Endothelial cell of umbilical vein (primary cell): Measurements from ENCODE around the gene ACSBG1. TPM values are rescaled to one million over a fixed set of nuclear protein-coding genes. Genes with fewer than 3 reads are reported as not detected.

Experiments used
- BruUV-seq: library from RNA; stranded (reverse); fragments of 400-500 nt; replicated peaks from 2 replicates; lab custom pipeline; 2021; lab: Mats Ljungman, UMichigan
- CTCF ChIA-PET: fragments of 300-600, 350-600 bp; sonication (Branson Sonifier 250); formaldehyde crosslinking; loops from one replicate; lab custom pipeline; 2021; ENCODE audit warnings: antibody characterized with exemption, inconsistent platforms; lab: Charles Lee
- POLR2A ChIA-PET: fragments of 300-600, 350-600 bp; sonication (Branson Sonifier 250); formaldehyde crosslinking; loops from one replicate; lab custom pipeline; 2021; ENCODE audit warnings: antibody characterized with exemption, inconsistent platforms; lab: Charles Lee
- DNase-seq: peaks from one replicate; pipeline ENCODE4 v3.0.0-alpha.2; 2011; ENCODE audit warnings: low read depth, low spot score
- FAIRE-seq: peaks from 2 replicates; lab custom pipeline; 2011; peaks lifted over from hg19 to GRCh38; lab: Jason Lieb, UNC
- H2AFZ ChIP-seq: 2 replicates; pipeline ENCODE4 v1.6.0; 2012; ENCODE audit warnings: low read depth, low read length, control low read depth, inconsistent platforms
- H3K27ac ChIP-seq: 2 replicates; pipeline ENCODE4 v1.5.1; 2011; ENCODE audit warnings: low read depth, mild to moderate bottlenecking, control low read depth, low read length, moderate library complexity; ENCODE audit not compliant: insufficient read depth
- H3K27me3 ChIP-seq, 2 experiments: 2 replicates each; pipeline versions ENCODE4 v1.6.0 to v1.6.1; 2011; ENCODE audit warnings: low read length in 2 of 2, mixed read lengths in 1 of 2; ENCODE audit not compliant: control insufficient read depth in 2 of 2, insufficient read depth in 2 of 2
- H3K36me3 ChIP-seq, 2 experiments: 2 replicates in 1 of 2; 3 replicates in 1 of 2; pipeline ENCODE4 v1.5.1; 2011; ENCODE audit warnings: low read length in 2 of 2, mild to moderate bottlenecking in 1 of 2, moderate library complexity in 1 of 2; ENCODE audit not compliant: control insufficient read depth in 2 of 2, insufficient read depth in 2 of 2; ENCODE audit errors: extremely low read depth in 1 of 2
- H3K4me1 ChIP-seq: 3 replicates; pipeline ENCODE4 v1.5.1; 2011; ENCODE audit warnings: mild to moderate bottlenecking, low read length; ENCODE audit not compliant: control insufficient read depth, insufficient read depth; ENCODE audit errors: extremely low read depth
- H3K4me2 ChIP-seq: 2 replicates; pipeline ENCODE4 v1.6.1; 2011; ENCODE audit warnings: low read length, control low read depth, mixed read lengths; ENCODE audit not compliant: insufficient read depth
- H3K4me3 ChIP-seq, 3 experiments: fragments of 200-600 bp in 1 of 3; sonication (generic), shearing (Covaris generic) in 1 of 3; replicated peaks in 1 of 3; 2 replicates each; pipeline ENCODE4 v1.5.1; 2011 to 2016; ENCODE audit warnings: control low read depth in 3 of 3, low read length in 3 of 3, mild to moderate bottlenecking in 2 of 3, inconsistent platforms in 1 of 3, low read depth in 1 of 3, moderate library complexity in 1 of 3; ENCODE audit not compliant: insufficient read depth in 1 of 3
- H3K79me2 ChIP-seq: 2 replicates; pipeline ENCODE4 v1.6.0; 2012; ENCODE audit warnings: low read length, inconsistent platforms; ENCODE audit not compliant: control insufficient read depth, insufficient read depth
- H3K9ac ChIP-seq: replicated peaks from 2 replicates; pipeline ENCODE3; 2011; ENCODE audit warnings: low read length, control low read depth; ENCODE audit not compliant: insufficient read depth; ENCODE audit errors: extremely low read depth
- H3K9me1 ChIP-seq: replicated peaks from 3 replicates; pipeline ENCODE4 v1.6.0; 2011; ENCODE audit warnings: mild to moderate bottlenecking, low read length; ENCODE audit not compliant: control insufficient read depth, insufficient read depth; ENCODE audit errors: extremely low read depth
- H3K9me3 ChIP-seq: replicated peaks from 2 replicates; pipeline ENCODE4 v1.5.1; 2012; ENCODE audit warnings: low read length, inconsistent platforms; ENCODE audit not compliant: control insufficient read depth, insufficient read depth
- H4K20me1 ChIP-seq: replicated peaks from 2 replicates; pipeline ENCODE3; 2011; ENCODE audit warnings: mild to moderate bottlenecking, low read length; ENCODE audit not compliant: control insufficient read depth, insufficient read depth; ENCODE audit errors: extremely low read depth
- EZH2 ChIP-seq: IDR thresholded peaks from 2 replicates; pipeline ENCODE4 v1.6.1; 2012; ENCODE audit warnings: borderline replicate concordance, low read depth, mild to moderate bottlenecking, moderate library complexity, low read length, inconsistent platforms; ENCODE audit not compliant: severe bottlenecking
- FOS ChIP-seq: IDR thresholded peaks from 2 replicates; pipeline ENCODE4 v1.6.1; 2011; ENCODE audit warnings: mild to moderate bottlenecking, low read length, moderate library complexity, borderline replicate concordance; ENCODE audit not compliant: insufficient read depth
- GATA2 ChIP-seq: IDR thresholded peaks from 2 replicates; pipeline ENCODE4 v1.7.0; 2011; ENCODE audit warnings: low read depth, mild to moderate bottlenecking, moderate library complexity, mixed read lengths, low read length; ENCODE audit not compliant: insufficient read length, insufficient read depth
- JUN ChIP-seq: IDR thresholded peaks from 2 replicates; pipeline ENCODE4 v1.6.1; 2011; ENCODE audit warnings: borderline replicate concordance, low read depth; ENCODE audit not compliant: insufficient read length, insufficient read depth
- MYC ChIP-seq: IDR thresholded peaks from one replicate; pipeline ENCODE4 v1.6.1; 2011; ENCODE audit warnings: mild to moderate bottlenecking, low read depth, low read length
- POLR2A ChIP-seq: IDR thresholded peaks from 2 replicates; pipeline ENCODE4 v1.6.1; 2012; ENCODE audit warnings: low read depth, mild to moderate bottlenecking, control low read depth, low read length
- POLR2AphosphoS5 ChIP-seq: IDR thresholded peaks from 2 replicates; pipeline ENCODE4 v1.6.1; 2012; ENCODE audit warnings: low read depth, mild to moderate bottlenecking, control low read depth, low read length, moderate library complexity; ENCODE audit not compliant: insufficient read depth
- dilution Hi-C: fragments of 300-500 bp; cut with MboI; formaldehyde crosslinking; loops from one replicate; pipeline ENCODE4 v1.15.0; 2019; ENCODE audit warnings: low sequenced_read_pairs; ENCODE audit not compliant: extremely low pct_ligation_motif_present
- intact Hi-C: fragments of 100-400 bp; cut with micrococcal nuclease; formaldehyde crosslinking; loops from one replicate; pipeline ENCODE4 v1.10.0; 2022
- polyA plus RNA-seq, 4 experiments: library from polyadenylated mRNA; depleted of rRNA in 3 of 4; stranded (reverse) in 3 of 4; unstranded in 1 of 4; fragments of >200 nt; gene quantifications; 2 replicates each; pipeline versions ENCODE4 v1.2.1 to v1.2.3, GENCODE V29; 2011 to 2012; ENCODE audit warnings: missing spikeins in 1 of 4
- total RNA-seq: library from RNA; stranded (reverse); gene quantifications from 2 replicates; pipeline ENCODE4 v1.2.3, GENCODE V29; 2021
- TF ChIP-seq, protein P1 (sequence below): IDR thresholded peaks from 2 replicates; pipeline ENCODE4 v1.6.1; 2011; ENCODE audit not compliant: insufficient read depth, insufficient read length
- TF ChIP-seq, protein P2 (sequence below), 2 donors: IDR thresholded peaks; 1 replicate in 1 of 2; 2 replicates in 1 of 2; pipeline ENCODE4 v1.5.1; 2011; ENCODE audit warnings: low read length in 2 of 2, mild to moderate bottlenecking in 2 of 2, moderate library complexity in 2 of 2, control low read depth in 1 of 2, inconsistent platforms in 1 of 2, low read depth in 1 of 2; ENCODE audit not compliant: insufficient read depth in 1 of 2; ENCODE audit errors: extremely low read depth in 1 of 2

The ACSBG1 gene
- total and polyA plus RNA-seq, 2 donors (not counting 3 experiments of a cell fraction or from before 2014, with no cell fraction given) = not detected

DNA sequence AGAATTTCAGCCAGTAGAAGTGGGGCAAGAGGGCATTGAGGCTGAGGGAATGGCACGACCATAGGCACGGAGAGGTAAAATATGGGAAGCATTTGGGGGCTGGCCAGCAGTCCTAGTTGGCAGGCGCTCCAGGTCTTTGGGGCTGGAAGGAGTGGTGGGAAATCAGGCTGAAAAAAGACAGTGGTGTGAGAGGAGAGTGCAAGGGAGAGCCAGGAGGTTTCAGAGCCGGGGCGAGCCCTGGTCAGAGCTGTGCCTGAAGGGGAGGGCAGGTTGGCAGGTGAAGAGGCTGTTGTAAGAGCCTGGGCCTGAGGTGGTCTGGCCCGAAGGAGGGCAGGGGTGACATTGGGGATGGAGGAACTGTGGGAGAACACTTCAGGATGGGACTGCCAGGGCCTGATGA lies 86.8 kb downstream of the ACSBG1 start:
- no peak overlapping the region for H3K4me3 ChIP-seq
- BruUV-seq = no TSS peak
- no peaks in the 10 kb centered on the region for H3K9me3 ChIP-seq
- CTCF ChIA-PET = no interaction called here
- intact Hi-C loops = no loop called here
- DNase-seq (no peak), FAIRE-seq (no peak)
- peaks cover 11% of the 10 kb centered on the region for H3K4me1 ChIP-seq
- dilution Hi-C loops = no loop called here
- no peaks in the 10 kb centered on the region for H3K9me1 ChIP-seq
- H3K9ac ChIP-seq = no peak overlapping the region
- POLR2A ChIA-PET = no interaction called here
- no peak overlapping the region for H3K4me2 ChIP-seq
- TF ChIP-seq EZH2 (no peak), FOS (no peak), POLR2A (no peak), JUN (no peak), GATA2 (no peak), POLR2AphosphoS5 (no peak), MYC (no peak)
- TF ChIP-seq, protein P1, sequence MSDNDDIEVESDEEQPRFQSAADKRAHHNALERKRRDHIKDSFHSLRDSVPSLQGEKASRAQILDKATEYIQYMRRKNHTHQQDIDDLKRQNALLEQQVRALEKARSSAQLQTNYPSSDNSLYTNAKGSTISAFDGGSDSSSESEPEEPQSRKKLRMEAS = no peak
- TF ChIP-seq, protein P2, sequence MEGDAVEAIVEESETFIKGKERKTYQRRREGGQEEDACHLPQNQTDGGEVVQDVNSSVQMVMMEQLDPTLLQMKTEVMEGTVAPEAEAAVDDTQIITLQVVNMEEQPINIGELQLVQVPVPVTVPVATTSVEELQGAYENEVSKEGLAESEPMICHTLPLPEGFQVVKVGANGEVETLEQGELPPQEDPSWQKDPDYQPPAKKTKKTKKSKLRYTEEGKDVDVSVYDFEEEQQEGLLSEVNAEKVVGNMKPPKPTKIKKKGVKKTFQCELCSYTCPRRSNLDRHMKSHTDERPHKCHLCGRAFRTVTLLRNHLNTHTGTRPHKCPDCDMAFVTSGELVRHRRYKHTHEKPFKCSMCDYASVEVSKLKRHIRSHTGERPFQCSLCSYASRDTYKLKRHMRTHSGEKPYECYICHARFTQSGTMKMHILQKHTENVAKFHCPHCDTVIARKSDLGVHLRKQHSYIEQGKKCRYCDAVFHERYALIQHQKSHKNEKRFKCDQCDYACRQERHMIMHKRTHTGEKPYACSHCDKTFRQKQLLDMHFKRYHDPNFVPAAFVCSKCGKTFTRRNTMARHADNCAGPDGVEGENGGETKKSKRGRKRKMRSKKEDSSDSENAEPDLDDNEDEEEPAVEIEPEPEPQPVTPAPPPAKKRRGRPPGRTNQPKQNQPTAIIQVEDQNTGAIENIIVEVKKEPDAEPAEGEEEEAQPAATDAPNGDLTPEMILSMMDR (IDR thresholded peaks at IDR 0.05; ENCODE audit: extremely low read depth in 1 of 2, insufficient read depth in 1 of 2, low read depth in 1 of 2, low read length in 2 of 2) = no peak
- H3K27ac ChIP-seq = no peak overlapping the region
- H3K79me2 ChIP-seq = peaks cover 16% of the 10 kb centered on the region
- H4K20me1 ChIP-seq = no peaks in the 10 kb centered on the region
- H2AFZ ChIP-seq = no peak overlapping the region
- H3K27me3 ChIP-seq = no peaks in the 10 kb centered on the region
- no peaks in the 10 kb centered on the region for H3K36me3 ChIP-seq
